Activated naive CD4-positive, alpha-beta T cell treated with anti-CD3 and anti-CD28 coated beads for 36 hours (primary cell): ENCODE results near the gene RPRD1B. TPM values are rescaled to one million over a fixed set of nuclear protein-coding genes. Genes with fewer than 3 reads are reported as not detected.
A peak's percentile ranks its signal among the peaks of the same experiment; 100 is the strongest.

ENCODE experiments used
- CTCF ChIA-PET: fragments of 350-600 bp; sonication (Branson Sonifier 250); formaldehyde crosslinking; loops from one replicate; lab custom pipeline; 2021; ENCODE audit warnings: antibody characterized with exemption; lab: Charles Lee
- DNase-seq: peaks from one replicate; pipeline ENCODE4 v3.0.0-alpha.2; 2020
- H3K27ac Mint-ChIP-seq: one replicate; pipeline ENCODE4 v1.8.0; 2021; ENCODE audit warnings: mild to moderate bottlenecking, mixed read lengths
- H3K27me3 Mint-ChIP-seq: one replicate; pipeline ENCODE4 v1.8.0; 2021; ENCODE audit warnings: low read depth, mixed read lengths
- H3K36me3 Mint-ChIP-seq: one replicate; pipeline ENCODE4 v1.8.0; 2021; ENCODE audit warnings: low read depth, mixed read lengths
- H3K4me1 Mint-ChIP-seq: one replicate; pipeline ENCODE4 v1.8.0; 2021; ENCODE audit warnings: low read depth, mixed read lengths
- H3K4me3 Mint-ChIP-seq: one replicate; pipeline ENCODE4 v1.8.0; 2021; ENCODE audit warnings: mild to moderate bottlenecking, moderate library complexity, mixed read lengths
- H3K9me3 Mint-ChIP-seq: one replicate; pipeline ENCODE4 v1.8.0; 2021; ENCODE audit warnings: mixed read lengths
- intact Hi-C: fragments of 100-400 bp; cut with micrococcal nuclease; formaldehyde crosslinking; loops from one replicate; pipeline ENCODE4 v1.15.1; 2023
- total RNA-seq, 2 experiments: library from RNA; stranded (reverse); gene quantifications; one replicate each; pipeline ENCODE4 v1.2.3, GENCODE V29; 2021

RPRD1B gene
- total RNA-seq, 2 experiments from 2014 or later = 31.6 to 32.7 TPM

DNA sequence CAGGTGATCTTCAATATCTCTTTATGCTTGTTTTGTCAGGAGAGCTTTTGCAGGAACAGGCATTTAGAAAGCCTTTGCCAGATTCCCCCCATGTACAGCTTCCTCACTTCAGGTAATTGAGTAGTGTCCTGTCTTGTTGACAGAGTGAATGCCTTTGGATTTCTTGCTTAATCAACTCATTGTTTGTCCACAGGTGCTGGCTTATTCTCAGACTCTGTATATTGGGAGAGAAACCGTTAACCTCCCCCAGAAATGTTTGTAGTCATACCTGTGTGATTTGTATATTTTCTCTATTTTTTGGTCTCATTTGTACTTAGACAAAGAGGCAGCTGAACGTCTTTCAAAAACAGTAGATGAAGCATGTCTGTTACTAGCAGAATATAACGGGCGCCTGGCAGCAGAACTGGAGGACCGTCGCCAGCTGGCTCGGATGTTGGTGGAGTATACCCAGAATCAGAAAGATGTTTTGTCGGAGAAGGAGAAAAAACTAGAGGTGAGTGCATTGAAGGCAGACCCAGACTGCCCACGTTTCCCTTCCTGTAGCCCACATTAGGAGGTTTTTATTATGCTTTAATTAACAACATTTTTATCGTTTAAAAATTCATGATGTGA lies 32.3 kb downstream of the RPRD1B start:
- peaks cover under 1% of the 10 kb centered on the region for H3K4me1 Mint-ChIP-seq
- H3K9me3 Mint-ChIP-seq = no peaks in the 10 kb centered on the region
- intact Hi-C loops = no loop called here
- DNase-seq = no peak
- H3K27me3 Mint-ChIP-seq = no peaks in the 10 kb centered on the region
- no peak overlapping the region for H3K27ac Mint-ChIP-seq
- H3K36me3 Mint-ChIP-seq = peaks cover 49% of the 10 kb centered on the region
- CTCF ChIA-PET = interaction anchor here (0.6 kb wide), 1 partner anchor 429 kb away, joined by 3 read pairs; no protein-coding TSS in a partner anchor
- no peak overlapping the region for H3K4me3 Mint-ChIP-seq

DNA sequence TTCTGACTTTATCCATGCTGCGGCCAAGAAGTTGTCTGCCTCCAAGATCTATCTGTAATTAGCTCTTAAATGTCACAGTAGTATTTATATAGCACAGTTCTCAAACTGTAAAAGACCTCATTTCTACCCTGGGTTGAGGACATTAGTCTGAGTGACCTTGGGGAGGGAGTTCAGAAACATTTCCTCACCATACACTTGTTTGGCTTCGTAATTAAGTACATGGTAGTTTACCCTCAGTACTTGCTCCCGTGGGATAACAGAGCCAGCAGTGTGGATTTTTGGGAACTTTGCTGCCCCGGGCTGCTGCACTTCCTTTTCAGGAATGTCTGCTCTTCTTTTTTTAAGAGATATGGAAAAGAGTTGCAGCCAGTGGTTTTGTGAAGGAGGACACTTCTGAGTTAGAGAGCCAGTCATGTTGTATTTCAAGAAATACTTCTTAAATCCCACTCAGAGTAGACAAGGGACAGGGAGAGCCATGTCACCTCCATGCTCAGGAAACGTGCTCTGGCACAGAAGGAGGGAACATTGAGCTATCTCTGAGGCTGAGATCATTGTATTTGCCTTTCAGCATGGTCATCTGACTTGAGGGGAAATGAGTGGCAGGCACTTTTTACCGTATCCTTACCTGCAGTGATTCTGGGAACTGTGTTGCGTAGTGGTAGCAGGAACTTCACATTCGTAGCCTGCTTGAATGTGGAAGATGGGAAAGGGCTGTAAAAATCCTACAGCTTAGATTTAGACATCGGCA lies 33.6 kb downstream of the RPRD1B start:
- Mint-ChIP-seq H3K27ac (no peak overlapping the region), H3K9me3 (no peaks in the 10 kb centered on the region), H3K4me1 (no peaks in the 10 kb centered on the region), H3K4me3 (no peak overlapping the region), H3K36me3 (peaks cover 57% of the 10 kb centered on the region), H3K27me3 (no peaks in the 10 kb centered on the region)
- intact Hi-C loops = no loop called here
- no peak for DNase-seq
- CTCF ChIA-PET = interaction anchor here (0.6 to 0.9 kb wide), 3 partner anchors 9 to 154 kb away, joined by 3 read pairs; no protein-coding TSS in a partner anchor

DNA sequence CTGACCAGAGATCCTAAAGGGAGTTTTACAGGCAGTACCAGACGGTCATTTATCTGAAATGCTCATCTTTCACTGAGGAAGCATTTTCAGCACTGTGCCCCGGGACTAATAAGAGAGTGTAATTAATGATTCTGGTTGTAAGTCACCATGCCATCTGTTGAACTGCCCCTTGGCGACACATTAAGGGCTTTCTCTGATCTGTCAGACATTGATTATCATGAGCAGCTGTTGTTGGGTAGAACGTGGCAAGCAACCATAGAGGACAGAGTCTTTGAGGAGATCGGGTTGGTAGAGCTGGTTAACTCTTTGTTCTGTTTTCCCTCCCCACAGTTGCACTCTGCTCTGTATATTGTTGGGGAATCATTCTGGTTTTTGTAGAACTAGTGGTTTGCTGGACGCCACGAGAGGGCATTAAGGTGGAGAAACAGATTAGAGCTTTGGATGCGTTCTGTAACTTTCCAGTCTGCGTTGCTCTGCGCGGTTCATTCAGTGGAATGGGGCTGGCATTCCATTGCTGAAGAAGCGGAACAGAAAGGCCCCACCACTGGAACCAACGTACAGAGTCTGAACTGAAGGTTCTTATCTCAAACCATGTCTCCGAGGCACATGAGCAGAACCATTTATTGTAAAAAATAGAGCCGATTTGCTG lies 34.3 kb downstream of the RPRD1B start:
- Mint-ChIP-seq H3K9me3 (no peaks in the 10 kb centered on the region), H3K4me3 (no peak overlapping the region), H3K27ac (no peak overlapping the region), H3K27me3 (no peaks in the 10 kb centered on the region), H3K4me1 (peaks cover 1% of the 10 kb centered on the region), H3K36me3 (peaks cover 62% of the 10 kb centered on the region)
- intact Hi-C loops = no loop called here
- no peak for DNase-seq
- CTCF ChIA-PET = interaction anchor here (0.9 kb wide), 2 partner anchors 10 to 153 kb away, joined by 3 read pairs; no protein-coding TSS in a partner anchor

DNA sequence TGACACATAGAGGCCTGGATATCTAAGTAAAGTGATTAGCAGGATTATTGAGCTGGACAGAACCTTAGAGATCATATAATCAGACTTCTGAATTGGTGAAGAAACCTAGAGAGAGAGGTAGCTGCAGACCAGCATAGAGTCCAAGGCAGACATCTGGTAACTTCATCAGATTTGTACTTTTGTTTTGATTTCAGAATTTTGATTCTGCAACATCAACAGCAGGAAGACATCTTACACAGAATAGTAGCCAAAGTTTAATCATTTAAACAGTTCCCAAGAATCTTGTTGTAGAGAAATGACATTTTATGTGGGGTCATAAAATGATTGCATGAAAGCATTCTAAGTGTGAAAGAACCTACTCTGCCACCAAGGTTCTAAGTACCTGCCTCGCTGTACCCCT lies 39.4 kb downstream of the RPRD1B start:
- intact Hi-C loops = loop anchor here (5.0 kb wide), 2 partner anchors 94 to 149 kb away; partner anchors contain the start of gene TGM2
- Mint-ChIP-seq H3K4me1 (peaks cover 2% of the 10 kb centered on the region), H3K4me3 (no peak overlapping the region), H3K27me3 (no peaks in the 10 kb centered on the region), H3K9me3 (no peaks in the 10 kb centered on the region), H3K27ac (no peak overlapping the region), H3K36me3 (peaks cover 45% of the 10 kb centered on the region)
- no peak for DNase-seq
- CTCF ChIA-PET = interaction anchor here (0.6 to 3.4 kb wide), 15 partner anchors 10 to 281 kb away, joined by 3 to 32 read pairs (median 4); partner anchors contain the start of genes RPRD1B and TTI1

DNA sequence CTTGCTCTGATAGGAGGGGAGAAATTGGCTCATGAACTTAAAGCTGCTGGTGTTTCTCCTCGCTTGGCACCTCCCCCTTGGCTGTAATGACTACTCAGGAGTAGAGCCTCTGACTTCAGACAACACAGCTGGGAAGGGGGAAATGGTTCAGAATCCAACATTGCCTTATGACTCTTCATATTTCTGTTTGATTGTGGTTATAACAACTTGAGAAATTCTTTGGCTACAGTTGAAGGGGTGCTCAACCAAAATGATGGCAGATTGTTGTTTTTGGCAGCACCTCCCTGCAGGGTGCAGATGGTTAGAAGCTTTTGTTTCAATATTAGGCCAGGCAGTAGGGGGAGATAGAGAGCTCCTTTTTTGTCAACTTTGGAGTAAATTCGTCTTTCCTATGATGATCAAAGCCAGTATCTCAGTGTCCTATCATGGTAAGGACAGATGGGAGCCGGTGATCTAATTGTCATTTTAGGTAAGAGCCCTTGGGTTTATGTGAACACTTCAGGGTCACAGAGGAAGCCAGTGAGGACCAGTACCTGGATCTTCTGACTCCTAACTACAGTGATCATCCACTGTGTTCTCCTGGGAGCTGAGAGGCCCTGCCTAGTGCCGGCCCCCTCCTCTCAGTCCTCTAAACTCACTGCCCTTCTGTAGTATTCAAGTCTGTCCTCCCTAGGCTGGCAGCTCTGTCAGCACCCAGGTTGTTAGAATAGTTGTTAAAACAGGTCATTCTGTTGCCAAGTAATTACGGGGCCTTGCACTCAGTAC lies 39.9 kb downstream of the RPRD1B start:
- no peaks in the 10 kb centered on the region for H3K27me3 Mint-ChIP-seq
- H3K27ac Mint-ChIP-seq = no peak overlapping the region
- H3K36me3 Mint-ChIP-seq = peaks cover 47% of the 10 kb centered on the region

DNA sequence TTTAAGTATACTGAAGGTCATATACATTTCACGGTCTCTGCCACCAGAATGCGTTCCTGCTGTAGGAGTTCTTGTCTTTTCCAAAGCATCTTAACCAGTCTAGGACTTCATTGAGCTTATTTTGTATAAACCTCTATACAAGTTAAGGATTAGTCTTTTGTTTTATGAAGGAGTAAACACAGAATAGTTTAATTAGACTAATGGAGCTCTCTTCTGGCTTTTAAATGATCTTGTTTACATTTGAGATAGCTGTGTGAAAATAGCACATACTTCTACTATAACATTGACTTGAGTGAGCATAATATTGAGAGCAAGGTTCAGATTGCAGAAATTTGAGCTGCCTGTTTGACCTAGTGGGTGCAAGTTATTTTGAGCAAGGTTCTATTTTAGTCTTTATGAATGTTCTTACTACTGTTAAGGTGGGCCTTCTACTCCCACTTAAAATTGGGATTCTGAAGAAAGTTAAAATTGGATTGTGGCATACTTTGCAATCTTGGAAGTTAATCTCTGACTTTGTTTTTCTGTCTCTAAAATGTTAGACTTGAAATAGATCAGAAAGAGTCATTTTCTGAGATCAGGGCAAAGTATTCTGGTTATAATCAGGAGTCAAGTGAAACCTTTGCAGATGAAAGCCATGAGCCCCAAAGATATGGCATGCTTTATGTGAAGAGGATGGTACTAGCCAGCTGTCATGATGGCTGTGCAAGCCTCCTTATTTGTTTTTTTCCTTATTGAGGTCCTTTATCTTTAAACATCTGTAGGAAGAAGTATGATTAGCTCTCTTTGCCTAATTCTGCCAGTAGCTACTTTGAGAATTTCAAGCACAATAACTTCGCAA lies 41.8 kb downstream of the RPRD1B start:
- H3K4me3 Mint-ChIP-seq = no peak overlapping the region
- no peaks in the 10 kb centered on the region for H3K27me3 Mint-ChIP-seq
- H3K9me3 Mint-ChIP-seq = no peaks in the 10 kb centered on the region
- intact Hi-C loops = no loop called here
- peaks cover 50% of the 10 kb centered on the region for H3K36me3 Mint-ChIP-seq
- no peak overlapping the region for H3K27ac Mint-ChIP-seq
- H3K4me1 Mint-ChIP-seq = peaks cover 6% of the 10 kb centered on the region
- CTCF ChIA-PET = interaction anchor here (1.3 to 3.4 kb wide), 2 partner anchors 146 to 151 kb away, joined by 5 to 32 read pairs; no protein-coding TSS in a partner anchor
- DNase-seq = no peak

More for the DNA sequence above, 39.9 kb downstream of the RPRD1B start:
- Mint-ChIP-seq H3K4me3 (no peak overlapping the region), H3K4me1 (peaks cover 2% of the 10 kb centered on the region), H3K9me3 (no peaks in the 10 kb centered on the region)
- CTCF ChIA-PET = interaction anchor here (0.6 to 3.4 kb wide), 16 partner anchors 9 to 280 kb away, joined by 3 to 32 read pairs (median 4); partner anchors contain the start of genes RPRD1B and TTI1
- DNase-seq = peak; percentile 25
- intact Hi-C loops = loop anchor here (5.0 kb wide), 2 partner anchors 94 to 149 kb away; partner anchors contain the start of gene TGM2

DNA sequence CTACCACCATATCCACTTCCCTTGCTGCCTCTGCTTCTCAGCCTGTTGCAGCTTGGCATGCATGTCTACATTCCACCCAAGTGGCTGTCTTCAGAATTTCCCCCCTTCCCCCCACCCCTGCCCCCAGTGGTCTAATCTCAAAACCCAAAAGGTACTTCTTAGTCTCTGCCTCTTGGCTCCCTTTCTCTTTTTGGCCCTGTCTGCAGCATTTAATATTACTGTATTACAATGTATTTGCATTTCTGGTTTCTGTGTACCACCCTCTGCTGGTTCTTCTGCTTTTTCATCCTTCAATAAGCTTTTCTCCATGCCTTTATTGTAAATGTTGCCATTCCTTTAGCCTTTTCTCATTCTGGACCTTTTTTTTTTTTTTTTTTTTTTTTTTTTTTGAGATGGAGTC lies 43.0 kb downstream of the RPRD1B start:
- intact Hi-C loops = no loop called here
- Mint-ChIP-seq H3K27ac (no peak overlapping the region), H3K36me3 (peaks cover 48% of the 10 kb centered on the region), H3K27me3 (no peaks in the 10 kb centered on the region), H3K9me3 (no peaks in the 10 kb centered on the region), H3K4me1 (peaks cover 6% of the 10 kb centered on the region), H3K4me3 (no peak overlapping the region)
- DNase-seq = no peak
- CTCF ChIA-PET = interaction anchor here (0.7 kb wide), 1 partner anchor 13 kb away, joined by 4 read pairs; no protein-coding TSS in a partner anchor

DNA sequence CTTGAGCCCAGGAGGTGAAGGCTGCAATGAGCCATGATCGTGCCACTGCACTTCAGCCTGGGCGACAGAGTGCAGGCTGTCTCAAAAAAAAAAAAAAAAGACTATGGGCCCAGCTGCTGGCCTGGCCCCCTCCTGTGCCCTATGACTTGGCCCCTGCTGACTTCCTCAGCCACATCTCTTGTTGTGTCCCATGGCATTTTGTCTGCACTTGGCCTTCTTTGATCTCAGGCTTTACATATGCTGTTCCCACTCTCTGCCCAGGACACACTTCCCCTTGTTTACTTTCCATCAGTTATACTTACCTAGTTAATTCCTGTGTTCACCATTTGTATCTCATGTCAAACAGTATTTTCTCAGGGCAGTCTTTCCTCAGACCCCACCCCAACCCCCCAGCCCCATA lies 44.5 kb downstream of the RPRD1B start:
- no peaks in the 10 kb centered on the region for H3K27me3 Mint-ChIP-seq
- no peak overlapping the region for H3K27ac Mint-ChIP-seq
- intact Hi-C loops = no loop called here
- no peak for DNase-seq
- H3K4me1 Mint-ChIP-seq = peaks cover 4% of the 10 kb centered on the region
- peaks cover 43% of the 10 kb centered on the region for H3K36me3 Mint-ChIP-seq
- no peaks in the 10 kb centered on the region for H3K9me3 Mint-ChIP-seq
- H3K4me3 Mint-ChIP-seq = no peak overlapping the region
- CTCF ChIA-PET = interaction anchor here (0.6 to 1.2 kb wide), 5 partner anchors 21 to 143 kb away, joined by 3 to 6 read pairs (median 3); partner anchors contain the start of genes RPRD1B and TTI1

DNA sequence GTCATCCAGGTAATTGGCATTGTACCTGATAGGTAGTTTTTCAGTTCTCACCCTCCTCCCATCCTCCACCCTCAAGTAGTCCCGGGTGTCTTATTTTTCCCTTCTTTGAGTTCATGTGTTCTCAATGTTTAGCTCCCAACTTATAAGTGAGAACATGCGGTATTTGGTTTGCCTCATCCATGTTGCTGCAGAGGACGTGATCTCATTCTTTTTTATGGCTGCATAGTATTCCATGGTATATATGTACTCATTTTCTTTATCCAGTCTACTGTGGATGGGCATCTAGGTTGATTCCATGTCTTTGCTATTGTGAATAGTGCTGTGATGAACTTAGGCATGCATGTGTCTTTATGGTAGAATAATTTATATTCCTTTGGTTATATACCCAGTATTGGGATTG lies 45.8 kb downstream of the RPRD1B start:
- CTCF ChIA-PET = interaction anchor here (0.7 kb wide), 1 partner anchor 56 kb away, joined by 5 read pairs; no protein-coding TSS in a partner anchor
- Mint-ChIP-seq H3K27me3 (no peaks in the 10 kb centered on the region), H3K4me1 (peaks cover 4% of the 10 kb centered on the region), H3K27ac (no peak overlapping the region), H3K36me3 (peaks cover 46% of the 10 kb centered on the region), H3K9me3 (no peaks in the 10 kb centered on the region), H3K4me3 (no peak overlapping the region)
- DNase-seq = no peak
- intact Hi-C loops = no loop called here

DNA sequence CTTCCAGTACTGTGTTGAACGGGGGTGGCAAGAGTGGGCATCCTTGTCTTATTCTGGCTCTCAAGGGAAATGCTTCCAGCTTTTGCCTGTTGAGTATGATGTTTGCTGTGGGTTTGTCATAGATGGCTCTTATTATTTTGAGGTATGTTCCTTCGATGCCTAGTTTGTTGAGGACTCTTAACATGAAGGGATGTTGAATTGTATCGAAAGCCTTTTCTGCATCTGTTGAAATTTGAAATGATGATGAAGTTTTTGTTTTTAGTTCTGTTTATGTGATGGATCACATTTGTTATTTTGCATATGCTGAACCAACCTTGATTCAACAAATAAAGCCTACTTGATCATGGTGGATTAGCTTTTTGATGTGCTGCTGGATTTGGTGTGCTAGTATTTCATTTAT lies 48.0 kb downstream of the RPRD1B start:
- DNase-seq = no peak
- Mint-ChIP-seq H3K9me3 (no peaks in the 10 kb centered on the region), H3K36me3 (peaks cover 51% of the 10 kb centered on the region), H3K27ac (no peak overlapping the region), H3K4me1 (peaks cover 4% of the 10 kb centered on the region), H3K4me3 (no peak overlapping the region), H3K27me3 (no peaks in the 10 kb centered on the region)
- intact Hi-C loops = no loop called here
- CTCF ChIA-PET = interaction anchor here (0.8 to 2.8 kb wide), 3 partner anchors 9 to 140 kb away, joined by 3 to 12 read pairs (median 3); no protein-coding TSS in a partner anchor

DNA sequence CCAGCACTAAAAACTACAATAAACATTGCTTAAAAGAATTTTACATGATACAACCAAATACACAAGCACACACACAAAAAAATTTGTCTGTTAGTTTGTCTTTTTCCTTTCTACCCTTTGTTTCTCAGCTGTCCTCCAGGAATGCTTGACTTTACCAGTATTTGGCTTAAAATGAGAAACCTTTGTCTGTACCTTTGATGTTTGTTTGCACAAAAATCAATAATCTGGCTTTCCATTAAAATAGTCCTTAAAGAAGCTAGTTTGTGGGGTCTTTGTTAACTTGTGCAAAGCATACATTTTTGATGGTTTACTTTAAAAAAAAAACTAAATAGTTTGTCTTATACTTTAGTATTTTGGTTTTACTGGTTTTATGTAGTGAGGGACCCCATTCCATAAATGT lies 49.3 kb downstream of the RPRD1B start:
- no peaks in the 10 kb centered on the region for H3K27me3 Mint-ChIP-seq
- no peak for DNase-seq
- intact Hi-C loops = no loop called here
- no peaks in the 10 kb centered on the region for H3K9me3 Mint-ChIP-seq
- peaks cover 43% of the 10 kb centered on the region for H3K36me3 Mint-ChIP-seq
- H3K27ac Mint-ChIP-seq = no peak overlapping the region
- no peak overlapping the region for H3K4me3 Mint-ChIP-seq
- H3K4me1 Mint-ChIP-seq = peaks cover 4% of the 10 kb centered on the region
- CTCF ChIA-PET = interaction anchor here (2.8 kb wide), 1 partner anchor 10 kb away, joined by 12 read pairs; no protein-coding TSS in a partner anchor
